ENCODE data around the gene LYPD6B.

DNA sequence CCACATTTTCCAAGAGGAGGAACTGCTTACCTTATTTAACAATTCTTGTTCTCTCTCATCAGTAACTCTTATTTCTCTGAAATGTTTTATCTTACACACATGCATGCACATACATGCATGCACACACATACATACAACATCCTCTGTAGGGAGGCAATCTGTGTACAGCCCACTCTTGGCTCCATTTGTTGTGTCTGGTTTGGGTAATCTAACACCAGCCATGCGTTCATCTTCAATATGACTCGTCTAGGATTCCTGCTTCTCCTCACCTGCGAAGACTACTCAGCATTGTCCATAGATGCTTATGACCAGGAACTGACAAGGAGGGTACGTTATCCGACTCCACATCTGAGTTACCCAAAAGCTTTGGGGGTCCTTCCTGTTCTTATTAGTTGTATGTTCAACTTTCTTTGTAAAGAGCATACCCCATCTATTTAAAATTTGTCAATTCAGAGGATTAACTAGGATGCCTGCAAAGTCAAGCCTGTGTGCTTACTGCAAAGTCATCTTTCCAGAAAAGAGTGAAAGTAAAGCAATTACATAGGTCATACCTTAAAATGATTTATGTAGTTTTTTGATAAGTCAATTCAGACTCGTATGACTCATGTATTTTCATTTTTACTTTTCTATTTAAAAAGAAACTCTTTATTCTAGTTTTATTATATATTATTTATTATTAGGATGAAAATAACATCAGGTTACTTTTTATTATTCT is 18.2 kb downstream of the LYPD6B start:
- no peak for TF ChIP-seq CTCF (IDR thresholded peaks at IDR 0.05; ENCODE audit: low read length)
- TF ChIP-seq EZH2phosphoT487 (IDR thresholded peaks at IDR 0.05; ENCODE audit: low read length): no peak
- TF ChIP-seq EZH2 (optimal IDR thresholded peaks at IDR 0.05; ENCODE audit: low read depth, low read length): no peak
